Measurements from ENCODE around the gene P4HA1.
A peak's percentile ranks its signal among the peaks of the same experiment; 100 is the strongest.

P4HA1 gene

DNA sequence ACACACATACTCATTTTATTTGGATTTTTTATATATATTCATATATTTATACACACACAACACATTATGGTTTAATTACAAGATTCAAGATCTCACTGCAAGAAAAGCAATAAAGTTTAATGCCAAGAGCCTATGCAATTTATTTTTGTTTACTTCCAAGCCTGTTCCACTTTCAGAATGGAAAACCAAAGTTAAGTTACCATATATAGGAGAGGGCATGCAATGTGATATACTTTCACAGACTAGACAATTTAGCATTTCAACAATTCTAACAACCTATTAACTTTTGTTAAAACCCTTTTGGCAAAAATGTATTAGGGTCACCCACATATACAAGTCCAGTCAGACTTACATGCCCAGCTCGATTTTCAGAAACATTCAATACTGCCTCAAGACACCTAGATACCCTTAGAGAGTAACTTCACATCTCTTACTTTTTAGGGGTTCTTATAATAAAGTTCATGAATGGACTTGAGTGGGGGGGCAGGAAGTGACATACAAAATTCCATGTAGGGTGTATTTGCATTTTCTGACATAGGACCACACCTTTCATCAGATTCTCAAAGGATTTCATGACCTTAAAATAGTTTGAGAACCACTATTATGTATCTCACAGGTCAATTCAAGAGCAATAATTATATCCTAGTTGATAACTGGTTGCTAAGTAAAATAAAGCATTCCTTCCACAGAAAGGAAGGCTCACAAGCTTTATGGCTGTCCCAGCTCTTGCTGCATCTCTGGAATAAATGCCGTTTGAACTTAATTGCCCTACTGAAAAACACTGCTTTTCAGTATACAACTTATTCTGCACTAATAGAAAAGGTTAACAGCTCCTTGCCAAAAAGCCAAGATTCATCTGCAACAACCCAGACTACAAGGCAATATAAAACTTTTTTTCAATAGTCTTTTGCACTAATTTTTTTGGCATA is 2.5 kb downstream of the P4HA1 start:
- DNase-seq (ENCODE audit: low spot score) = no peak

DNA sequence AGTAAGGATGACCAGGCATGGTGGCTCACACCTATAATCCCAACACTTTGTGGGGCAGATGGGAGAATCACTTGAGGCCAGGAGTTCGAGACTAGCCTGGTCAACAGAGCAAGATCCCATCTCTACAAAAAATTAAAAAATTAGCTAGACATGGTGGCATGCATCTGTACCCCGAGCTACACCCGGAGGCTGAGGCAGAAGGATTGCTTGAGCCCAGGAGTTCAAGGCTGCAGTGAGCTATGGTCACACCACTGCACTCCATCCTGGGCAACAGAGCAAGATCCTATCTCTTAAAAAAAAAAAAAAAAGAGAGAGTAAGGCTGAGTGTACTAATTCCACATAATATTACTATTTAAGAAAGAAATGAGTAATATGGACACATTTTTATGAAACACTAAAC is 3.8 kb downstream of the P4HA1 start:
- DNase-seq (ENCODE audit: low spot score) = no peak

DNA sequence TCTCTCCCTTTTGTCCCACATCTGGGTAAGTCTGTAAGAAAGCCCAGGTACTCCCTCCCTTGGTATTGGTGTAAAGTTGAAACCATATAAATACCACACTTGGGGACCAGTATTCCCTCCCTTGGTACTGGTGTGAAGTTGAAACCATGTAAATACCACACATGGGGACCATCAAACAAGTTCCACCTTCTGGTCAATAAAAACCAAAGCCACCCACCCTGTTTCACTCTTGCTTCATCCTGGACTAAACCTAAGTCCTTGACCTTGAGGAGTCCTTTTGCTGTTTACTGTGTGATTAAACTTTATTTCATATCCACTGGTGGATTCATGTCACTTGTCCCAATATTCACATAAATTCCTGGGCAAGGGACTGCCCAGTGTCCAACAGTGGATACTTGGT is 8.4 kb downstream of the P4HA1 start:
- no peak for DNase-seq (ENCODE audit: low spot score)

DNA sequence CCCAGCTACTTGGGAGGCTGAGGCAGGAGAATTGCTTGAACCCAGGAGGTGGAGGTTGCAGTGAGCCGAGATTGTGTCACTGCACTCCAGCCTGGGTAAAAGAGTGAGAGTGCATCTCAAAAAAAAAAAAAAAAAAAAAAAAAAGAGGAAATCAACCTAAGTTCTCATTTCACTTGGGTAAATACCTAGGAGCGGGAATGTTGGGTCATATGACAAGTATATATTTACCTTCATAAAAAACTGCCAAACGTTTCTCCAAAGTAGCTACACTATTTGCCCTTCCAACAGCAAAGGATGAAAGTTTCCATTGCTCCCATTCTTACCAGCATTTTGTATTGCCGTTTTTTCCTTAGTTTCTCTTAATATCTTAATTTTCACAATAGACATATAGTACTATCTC is 9.8 kb downstream of the P4HA1 start:
- no peak for DNase-seq (ENCODE audit: low spot score)

DNA sequence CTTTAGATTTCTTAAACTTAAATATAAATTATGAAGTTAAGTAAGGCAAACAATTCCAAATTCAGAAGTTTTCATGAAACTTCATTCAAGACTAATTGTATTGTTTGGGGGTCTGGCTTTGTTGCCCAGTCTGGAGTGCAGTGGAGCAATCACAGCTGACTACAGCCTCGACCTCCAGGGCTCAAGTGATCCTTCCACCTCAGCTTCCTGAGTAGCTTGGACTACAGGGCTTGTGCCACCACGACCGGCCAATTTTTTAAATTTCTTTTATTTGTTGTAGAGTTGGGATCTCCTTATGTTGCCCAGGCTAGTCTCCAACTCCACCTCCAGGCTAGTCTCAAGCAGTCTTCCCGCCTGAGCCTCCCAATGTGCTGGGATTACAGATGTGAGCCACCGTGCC is 12.5 kb downstream of the P4HA1 start:
- DNase-seq (ENCODE audit: low spot score) = no peak

DNA sequence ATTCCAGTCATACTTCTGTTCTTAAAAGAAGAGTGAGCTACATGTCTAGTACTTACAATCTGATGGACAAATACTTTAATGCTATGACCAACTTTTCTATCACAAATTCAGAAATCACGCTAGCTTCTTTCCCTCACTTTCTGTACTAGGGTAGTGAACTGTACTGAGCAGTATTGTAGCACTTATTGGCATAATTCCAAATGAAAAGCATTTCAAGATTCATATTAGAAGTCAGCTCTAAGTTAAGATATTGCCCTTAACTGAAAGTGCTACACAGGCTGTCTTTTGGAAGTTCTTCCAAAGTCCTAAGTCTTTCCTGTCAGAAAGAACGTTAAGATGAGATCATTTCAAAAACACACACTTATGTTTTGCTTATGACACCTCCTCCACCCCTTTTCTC is 13.4 kb downstream of the P4HA1 start:
- DNase-seq (ENCODE audit: low spot score) = no peak

DNA sequence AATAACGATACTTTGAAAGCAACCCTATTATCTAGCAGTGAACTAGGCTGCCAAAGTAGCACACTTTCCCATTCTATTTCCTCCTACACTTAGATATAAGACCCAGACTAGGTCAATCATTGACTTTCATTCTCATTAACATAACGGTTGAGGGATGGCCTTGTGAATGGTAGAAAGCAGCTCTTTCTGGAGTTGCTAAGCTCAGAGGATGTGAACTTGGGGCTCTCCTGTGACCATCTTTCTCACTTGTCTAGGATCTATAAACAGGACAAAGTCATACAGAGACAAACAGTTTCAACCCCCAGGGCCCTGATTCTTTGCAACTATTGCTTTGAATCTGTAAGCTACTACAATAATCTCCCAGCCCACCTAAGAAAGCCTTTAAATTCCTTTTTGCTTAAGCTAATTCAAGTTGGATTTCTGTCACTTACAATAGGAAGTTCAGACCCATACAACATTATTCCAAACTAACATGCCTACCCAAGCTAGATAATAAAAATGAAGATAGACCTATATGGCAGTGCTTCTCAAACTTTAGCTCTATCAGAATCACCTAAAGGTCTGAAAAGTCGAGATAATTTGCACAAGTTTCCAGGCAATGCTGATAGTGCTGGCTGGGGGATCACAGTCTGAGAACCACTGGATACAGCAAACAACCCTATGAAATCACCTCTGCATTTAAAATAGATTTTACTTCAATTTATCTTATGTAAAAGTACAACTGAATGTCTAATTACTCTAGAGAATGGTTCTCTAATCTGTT is 16.7 kb downstream of the P4HA1 start:
- DNase-seq (ENCODE audit: low spot score) = no peak

DNA sequence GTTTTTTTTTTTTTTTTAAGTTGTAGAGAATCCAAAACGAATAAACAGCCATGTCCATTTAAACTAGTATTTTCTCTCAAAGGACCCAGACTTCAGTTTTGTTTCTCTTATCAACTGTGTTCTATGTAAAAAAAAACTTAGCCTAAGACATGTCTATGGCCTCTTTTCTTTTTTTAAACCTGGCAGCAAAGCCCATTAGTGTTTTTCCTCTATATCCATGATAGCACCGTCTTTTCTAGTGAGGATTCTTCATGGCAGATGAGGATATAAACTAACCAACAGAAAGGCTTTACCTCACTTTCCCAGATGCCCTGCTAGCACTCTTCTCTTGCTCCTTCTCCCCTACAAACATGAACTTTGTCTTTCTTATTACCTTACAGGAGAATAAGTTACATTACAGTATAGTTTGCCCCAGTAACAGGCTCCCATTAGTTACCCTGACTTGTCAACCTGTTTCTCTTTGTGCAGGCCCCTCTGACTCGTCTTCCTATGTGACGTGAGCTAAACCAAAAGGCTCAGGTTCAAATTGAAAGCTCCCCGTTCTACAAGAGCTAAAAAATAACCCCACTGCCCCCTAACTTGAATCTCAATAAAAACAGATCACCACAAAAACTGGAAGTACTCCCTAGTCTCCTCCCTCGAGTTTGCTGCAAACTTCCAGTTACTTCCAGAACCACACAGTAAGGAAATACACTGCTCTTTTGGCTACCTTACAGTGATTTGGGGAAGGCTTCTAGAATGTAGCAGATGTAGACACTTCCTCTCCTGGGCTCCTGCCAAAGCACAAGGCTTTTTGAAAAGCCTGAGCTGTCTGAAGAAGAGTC is 20.1 kb downstream of the P4HA1 start:
- no peak for DNase-seq (ENCODE audit: low spot score)

DNA sequence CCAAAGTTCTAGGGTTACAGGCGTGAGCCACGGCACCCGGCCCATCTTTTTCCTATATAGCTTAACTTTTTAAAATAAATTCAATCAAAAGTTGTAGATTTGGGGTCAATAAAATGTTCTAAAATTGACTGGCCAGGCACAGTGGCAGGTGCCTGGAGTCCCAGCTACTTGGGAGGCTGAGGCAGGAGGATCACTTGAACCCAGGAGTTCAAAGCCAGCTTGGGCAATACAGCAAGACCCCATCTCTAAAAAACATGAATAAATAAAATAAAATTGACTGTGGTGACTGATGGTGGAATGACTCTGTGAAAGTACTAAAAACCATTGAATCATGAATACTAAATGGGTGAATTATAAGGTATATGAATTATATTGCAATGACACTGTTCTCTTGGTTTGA is 20.8 kb downstream of the P4HA1 start:
- no peak for DNase-seq (ENCODE audit: low spot score)

DNA sequence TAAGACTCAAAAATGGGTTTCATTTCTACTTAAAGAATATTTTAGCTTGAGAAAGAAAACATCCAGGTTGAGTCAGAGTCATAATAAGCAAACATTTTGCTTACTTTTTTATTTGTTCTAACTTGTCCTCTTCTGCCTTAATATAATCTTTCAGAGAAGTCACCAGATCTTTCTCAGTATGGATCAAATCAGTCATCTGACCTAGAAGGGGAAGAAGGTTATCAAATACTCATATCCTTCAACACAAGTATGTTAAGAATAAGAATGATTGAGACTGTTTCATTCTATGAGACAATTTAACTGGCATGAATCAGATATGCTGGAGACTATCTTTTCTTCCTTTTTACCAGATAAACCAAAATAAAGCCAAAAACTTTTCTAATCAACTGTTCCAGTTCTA is 23.0 kb downstream of the P4HA1 start:
- DNase-seq (ENCODE audit: low spot score) = no peak

DNA sequence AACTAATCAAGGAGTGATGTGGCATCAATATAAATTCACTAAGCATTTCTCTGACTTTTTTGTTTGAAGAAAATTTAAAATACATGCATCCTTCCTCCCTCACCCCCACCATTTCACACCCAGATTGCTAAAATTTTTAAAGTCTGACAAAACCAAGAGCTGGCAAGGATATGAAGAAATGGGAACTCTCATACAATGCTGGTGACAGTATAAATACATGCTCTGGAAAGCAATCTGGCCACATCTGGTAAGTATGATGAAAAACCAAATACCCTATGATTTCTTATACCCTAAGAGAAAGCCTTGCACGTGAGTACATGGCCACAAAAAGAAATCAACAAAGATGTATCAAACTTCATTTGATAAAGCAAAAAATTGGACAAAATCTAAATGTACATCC is 31.2 kb downstream of the P4HA1 start:
- DNase-seq (ENCODE audit: low spot score) = no peak

DNA sequence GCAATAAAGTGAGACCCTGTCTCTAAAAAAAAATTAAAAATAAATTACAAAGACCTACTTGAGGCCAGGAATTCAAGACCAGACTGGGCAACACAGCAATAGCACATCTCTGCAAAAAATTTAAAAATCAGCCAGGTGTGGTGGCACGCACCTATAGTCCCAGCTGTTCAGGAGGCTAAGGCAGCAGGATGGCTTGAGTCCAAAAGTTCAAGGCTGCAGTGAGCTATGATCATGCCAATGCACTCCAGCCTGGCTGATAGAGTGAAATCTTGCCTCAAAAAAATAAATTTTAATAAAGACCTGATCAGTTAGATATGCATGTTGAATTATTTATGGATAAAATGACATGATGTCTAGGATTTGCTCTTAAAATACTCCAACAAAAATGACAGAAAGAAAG is 34.9 kb downstream of the P4HA1 start:
- no peak for DNase-seq (ENCODE audit: low spot score)

DNA sequence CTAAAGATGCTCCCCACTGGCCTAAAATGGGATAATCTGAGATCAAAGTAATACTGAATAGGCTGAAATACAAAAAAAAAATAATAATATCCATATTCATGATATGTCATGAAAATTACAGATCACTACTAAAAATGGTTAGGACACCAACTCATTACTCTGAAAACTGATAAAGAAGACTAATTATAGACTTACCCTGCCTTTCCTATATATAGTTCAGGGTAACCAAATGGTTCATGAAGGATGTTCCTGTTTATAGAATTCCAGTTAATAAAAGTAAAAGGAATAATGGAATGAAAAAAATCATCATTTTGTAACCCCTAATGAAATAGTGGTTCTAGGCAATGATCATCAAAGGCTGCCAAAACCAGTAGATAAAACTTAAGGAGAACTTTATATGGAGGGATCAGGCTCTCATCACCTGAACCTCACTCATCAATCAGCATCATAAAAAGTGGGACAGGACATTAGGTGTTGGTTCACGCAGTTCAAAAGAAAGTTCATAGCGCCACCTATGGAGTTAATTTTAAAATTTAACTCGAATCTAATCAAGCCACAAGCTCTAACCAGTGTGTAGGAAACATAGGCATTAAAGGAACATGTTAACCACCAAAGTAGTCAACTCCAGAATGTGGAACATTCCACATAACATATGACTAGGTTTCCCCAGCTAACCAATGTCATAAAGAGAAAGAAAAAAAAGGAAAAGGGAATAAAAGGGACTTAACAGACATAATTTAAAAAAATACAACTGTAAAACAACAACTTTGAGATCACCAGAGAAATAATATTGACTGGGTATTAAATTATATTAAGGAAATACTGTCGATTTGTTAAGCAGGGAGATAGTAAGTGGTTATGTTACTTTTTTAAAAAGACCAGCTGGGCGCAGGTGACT is 35.7 kb downstream of the P4HA1 start:
- peak; percentile 24 for DNase-seq (ENCODE audit: low spot score)

DNA sequence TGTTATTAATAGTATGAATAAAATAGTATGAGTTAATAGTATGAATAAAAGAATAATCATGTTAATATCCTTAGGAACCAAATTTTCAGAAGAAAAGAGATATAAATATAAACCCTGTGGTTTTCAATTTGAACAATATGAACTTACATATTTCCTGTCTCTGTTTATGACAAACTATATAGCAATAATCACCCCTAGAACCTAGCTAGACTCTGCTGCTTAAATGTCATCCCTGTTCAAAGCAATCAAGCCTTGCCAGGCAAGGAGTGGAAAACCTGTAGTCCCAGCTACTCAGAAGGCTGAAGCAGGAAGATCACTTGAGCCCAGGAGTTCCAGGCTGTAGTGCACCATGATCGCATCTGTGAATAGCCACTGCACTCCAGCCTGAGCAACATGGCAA is 36.5 kb downstream of the P4HA1 start:
- DNase-seq (ENCODE audit: low spot score) = no peak

DNA sequence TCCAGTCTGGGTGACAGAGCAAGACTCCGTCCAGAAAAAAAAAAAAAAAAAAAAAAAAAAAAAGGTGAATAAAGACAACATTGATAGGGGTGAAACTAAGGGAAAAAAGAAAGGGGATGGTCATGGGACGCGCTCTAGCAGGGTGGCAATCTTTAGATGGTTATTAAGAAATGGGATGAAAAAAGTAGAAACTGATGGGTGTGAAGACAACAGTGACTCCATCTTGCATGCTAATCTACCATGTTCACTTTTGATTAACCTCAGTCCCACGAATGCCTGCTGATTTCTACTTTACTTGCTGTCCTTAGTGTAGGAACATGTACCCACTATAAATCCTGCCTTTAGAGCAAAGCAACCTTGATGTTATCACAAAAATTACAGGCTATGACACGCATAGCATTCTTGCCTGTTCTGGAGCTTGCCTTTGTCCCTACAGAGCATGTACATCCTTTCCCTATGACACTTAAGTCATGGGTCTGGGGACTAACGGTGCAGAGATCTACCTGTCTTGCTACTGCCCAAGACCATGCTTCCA is 38.5 kb downstream of the P4HA1 start:
- no peak for DNase-seq (ENCODE audit: low spot score)

DNA sequence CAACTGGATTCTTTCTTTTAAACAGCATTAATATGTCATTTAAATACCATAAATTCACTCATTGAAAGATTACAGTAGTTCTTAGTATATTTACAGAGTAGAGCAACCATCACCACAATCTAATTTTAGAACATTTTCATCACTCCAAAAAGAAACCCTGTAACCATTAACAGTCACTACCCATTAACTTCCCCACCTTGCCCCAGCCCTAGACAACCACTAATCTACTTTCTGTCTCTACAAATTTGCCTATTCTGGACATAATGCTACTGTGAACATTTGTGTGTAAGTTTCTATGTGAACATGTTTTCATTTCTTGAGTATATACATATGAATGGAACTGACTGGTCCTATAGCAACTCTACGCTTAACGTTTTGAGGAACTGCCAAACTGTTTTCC is 42.4 kb downstream of the P4HA1 start:
- no peak for DNase-seq (ENCODE audit: low spot score)

DNA sequence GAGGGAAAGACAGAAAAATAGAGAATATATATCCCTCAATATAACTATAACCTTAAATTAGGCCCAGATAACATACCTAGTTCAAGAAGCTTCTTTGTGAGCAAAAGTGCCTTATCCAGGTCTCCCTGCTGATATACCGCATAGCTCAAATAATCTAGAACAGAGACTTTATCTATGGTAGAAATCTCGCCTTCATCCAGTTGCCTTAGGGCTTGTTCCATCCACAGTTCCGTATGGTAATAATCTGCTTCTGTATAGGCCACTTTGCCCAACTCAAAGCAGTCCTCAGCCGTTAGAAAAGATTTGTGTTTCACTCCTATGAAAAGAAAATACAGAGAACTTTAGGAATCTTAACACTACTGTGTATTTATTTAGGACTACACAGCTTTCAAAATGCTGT is 43.4 kb downstream of the P4HA1 start:
- no peak for DNase-seq (ENCODE audit: low spot score)

DNA sequence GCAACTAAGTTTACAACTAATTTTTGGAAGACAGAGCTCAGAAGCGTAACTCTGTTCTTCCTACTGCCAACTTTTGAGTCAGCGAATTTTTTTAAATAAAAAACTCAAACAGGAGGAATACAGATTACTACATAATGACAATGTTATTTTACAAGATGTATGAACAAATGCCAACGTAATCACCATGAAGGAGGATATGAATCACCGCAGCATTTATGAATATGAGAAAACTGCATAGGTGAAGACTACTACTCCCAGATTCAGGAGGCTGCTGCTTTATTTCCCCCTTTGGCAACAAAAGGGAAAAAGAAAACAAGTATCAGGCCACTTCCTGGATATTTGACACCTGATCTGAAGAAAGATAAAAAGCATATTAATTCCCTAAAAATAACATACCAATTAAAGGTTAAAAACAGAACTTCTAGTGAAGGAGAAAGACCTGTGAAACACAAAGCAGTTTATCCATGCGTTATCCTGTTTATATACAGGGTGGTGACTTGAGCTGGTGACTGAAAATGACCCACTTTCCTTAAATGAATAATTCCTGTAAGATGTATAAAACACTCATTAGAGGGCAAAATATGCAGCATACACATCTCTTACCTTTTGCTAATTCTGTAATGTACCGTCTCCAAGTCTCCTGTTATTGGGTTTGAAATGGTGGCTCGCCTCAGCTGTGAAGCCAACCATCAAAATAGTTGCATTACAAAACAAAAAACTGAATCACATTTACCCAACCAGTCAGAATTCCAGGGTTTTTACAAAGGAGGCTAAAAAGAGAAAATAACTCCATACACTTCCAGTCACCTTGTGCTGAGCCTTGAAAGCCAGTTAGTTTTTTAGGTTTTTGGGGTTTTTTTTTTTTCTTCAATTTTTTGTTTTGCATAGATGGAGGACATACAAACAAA is 52.0 kb downstream of the P4HA1 start:
- DNase-seq (ENCODE audit: low spot score) = no peak

DNA sequence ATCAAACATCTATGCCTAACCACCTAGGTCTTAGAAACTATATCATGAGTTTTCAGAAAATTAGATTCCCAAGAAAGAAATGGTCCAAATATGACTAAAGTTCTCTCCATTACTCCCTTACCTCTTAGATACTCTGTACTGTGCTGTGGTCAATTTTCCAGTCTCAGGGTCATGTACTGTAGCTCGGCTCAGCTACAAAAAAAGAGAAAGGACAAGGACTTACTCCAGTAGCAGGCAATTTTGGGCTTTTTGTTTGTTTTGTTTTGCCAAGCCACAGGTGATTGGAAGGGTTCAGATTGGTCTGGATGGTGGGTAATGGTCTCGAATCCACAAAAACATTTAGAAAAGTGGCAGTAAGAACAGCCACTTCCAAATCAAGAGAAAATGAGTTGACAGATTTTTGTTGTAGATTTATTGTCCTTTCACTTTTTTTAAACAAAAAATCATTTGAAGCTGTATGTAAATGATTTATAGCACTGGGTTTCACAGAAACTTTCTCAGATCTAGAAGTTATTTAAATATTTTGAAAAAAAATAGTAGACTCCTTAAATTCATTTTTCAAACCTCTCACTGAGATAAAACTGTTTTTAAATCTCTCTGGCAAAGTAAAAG is 52.8 kb downstream of the P4HA1 start:
- no peak for DNase-seq (ENCODE audit: low spot score)

DNA sequence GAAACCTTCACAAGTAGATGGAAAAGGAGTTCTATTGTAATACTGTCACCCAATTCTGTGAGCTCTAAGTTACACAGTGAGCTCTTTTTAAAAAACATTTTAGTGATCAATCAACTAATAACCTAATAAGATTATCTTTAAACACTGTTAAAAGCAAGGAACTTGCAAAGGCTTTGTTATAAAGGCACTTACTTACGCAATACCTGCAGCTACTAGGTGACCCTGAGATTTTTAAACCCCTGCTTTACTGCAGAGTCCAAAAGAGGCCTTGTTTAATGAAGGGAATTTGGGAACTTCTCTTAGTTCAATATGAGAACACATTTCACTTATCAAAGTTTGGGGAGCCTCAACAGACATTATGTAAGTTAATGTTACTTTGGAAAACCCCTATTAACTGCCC is 53.3 kb downstream of the P4HA1 start:
- no peak for DNase-seq (ENCODE audit: low spot score)

Measured in germinal center (tissue), 1 donor.